A549 (cell line): ENCODE measurements around the gene FRY.

ENCODE experiments used
- ESRRA ChIP-seq: fragments of 150-350 bp; IDR thresholded peaks from 2 replicates; pipeline ENCODE4 v1.6.1; 2014; ENCODE audit warnings: mild to moderate bottlenecking, low read length, borderline replicate concordance
- HEYL ChIP-seq: fragments of 250-450 bp; sonication (Bioruptor Pico); IDR thresholded peaks from 2 replicates; pipeline ENCODE4 v1.8.0; 2021; ENCODE audit warnings: mild to moderate bottlenecking, moderate library complexity
- TF ChIP-seq, protein P1 (sequence below): fragments of >200 bp; sonication (Bioruptor Twin); formaldehyde crosslinking; IDR thresholded peaks from 3 replicates; pipeline ENCODE4 v1.5.1; 2016

DNA sequence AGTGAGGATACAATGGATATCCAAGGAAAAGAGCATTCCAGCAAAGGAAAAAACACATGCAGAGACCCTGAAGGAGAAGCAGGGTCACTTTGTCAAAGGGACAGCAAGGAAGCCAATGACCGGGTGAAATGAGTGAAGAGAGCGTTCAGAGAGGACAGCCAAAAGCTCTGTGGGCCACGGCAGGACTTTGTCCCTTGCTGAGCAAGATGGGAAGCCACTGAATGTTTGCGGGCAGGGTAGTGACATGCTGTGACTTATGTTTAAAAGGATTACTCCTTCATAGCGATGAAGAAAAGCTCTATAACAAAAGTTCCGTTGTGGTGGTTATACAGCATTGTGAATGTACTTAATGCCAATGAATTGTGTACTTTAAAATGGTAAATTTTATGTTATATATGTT, 267.1 kb downstream of the FRY start:
- TF ChIP-seq, protein P1, sequence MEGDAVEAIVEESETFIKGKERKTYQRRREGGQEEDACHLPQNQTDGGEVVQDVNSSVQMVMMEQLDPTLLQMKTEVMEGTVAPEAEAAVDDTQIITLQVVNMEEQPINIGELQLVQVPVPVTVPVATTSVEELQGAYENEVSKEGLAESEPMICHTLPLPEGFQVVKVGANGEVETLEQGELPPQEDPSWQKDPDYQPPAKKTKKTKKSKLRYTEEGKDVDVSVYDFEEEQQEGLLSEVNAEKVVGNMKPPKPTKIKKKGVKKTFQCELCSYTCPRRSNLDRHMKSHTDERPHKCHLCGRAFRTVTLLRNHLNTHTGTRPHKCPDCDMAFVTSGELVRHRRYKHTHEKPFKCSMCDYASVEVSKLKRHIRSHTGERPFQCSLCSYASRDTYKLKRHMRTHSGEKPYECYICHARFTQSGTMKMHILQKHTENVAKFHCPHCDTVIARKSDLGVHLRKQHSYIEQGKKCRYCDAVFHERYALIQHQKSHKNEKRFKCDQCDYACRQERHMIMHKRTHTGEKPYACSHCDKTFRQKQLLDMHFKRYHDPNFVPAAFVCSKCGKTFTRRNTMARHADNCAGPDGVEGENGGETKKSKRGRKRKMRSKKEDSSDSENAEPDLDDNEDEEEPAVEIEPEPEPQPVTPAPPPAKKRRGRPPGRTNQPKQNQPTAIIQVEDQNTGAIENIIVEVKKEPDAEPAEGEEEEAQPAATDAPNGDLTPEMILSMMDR: no peak
- no peak for TF ChIP-seq ESRRA
- no peak for TF ChIP-seq HEYL (CRISPR knock-in tag)
